Cortex of kidney (tissue), 1 donor: ENCODE measurements around the gene ST6GAL1.
"Not testable (repeated sequence)": the region's sequence is repeated elsewhere in the genome, so short reads cannot be mapped to it uniquely, and the experiment has no call there.

Experiments used
- DNase-seq: peaks from one replicate; lab custom pipeline; 2025; lab: John Stamatoyannopoulos, UW

Gene ST6GAL1

DNA sequence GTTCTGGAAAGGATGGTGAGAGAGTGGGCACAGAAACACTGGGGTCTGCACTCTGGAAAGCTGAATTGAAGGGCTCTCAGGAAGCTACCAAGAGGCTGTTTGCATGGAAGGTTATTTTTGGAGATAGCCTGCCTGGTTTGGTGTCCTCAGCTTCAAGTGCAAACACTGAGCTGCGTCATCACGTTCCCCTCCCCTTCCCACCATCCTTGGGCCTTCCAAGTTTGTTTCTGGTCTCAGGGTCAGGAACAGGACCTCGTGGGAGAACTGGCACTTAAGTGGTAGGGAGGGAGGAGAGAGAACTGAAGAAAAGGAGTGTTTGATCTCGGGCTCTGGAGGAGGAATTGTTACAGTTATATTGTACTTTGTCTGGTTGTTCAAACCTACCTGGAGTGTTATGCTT lies 10.6 kb downstream of the ST6GAL1 start:
- no peak for DNase-seq

DNA sequence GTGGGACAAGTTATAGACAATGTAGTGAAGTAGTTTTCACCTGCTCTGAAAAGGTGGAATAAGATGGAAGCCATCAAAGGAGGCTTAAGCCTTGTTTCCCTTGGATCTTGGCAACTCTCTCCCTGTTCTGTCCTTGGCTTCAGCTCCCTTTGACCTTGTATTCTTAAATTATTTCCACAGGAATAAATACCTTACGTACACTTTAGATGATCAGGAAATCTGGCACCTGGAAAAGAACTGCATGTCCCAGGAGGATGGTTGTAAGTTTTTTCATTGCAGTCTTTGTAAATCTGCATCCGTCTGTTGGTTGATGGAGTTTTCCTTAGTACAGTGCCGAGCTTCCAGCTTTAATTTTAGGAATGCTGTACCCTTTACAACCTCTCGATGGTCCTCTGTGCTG lies 11.8 kb downstream of the ST6GAL1 start:
- DNase-seq: no peak

DNA sequence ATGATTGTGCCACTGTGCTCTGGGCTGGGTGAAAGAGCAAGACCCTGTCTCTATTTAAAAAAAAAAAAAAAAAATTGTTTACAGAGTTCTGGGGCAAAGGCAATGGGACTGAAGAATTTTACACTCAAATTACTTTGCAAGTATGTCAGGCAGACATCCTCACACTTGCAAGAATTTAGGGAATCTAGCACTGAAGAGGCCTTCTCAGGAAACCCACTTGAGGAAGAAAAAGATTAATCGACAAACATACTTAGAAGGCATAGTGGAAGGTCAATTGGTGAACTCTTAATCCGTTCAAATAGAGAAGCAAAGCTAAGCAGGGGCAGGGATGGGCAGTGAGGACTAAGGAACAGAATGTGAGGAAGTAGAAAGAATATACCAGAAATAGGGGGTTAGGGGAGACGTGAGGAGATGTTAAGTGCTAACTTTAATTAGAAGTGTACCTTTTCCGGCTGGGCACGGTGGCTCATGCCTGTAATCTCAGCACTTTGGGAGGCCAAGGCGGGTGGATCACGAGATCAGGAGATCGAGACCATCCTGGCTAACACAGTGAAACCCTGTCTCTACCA lies 15.0 kb downstream of the ST6GAL1 start:
- DNase-seq: no peak

DNA sequence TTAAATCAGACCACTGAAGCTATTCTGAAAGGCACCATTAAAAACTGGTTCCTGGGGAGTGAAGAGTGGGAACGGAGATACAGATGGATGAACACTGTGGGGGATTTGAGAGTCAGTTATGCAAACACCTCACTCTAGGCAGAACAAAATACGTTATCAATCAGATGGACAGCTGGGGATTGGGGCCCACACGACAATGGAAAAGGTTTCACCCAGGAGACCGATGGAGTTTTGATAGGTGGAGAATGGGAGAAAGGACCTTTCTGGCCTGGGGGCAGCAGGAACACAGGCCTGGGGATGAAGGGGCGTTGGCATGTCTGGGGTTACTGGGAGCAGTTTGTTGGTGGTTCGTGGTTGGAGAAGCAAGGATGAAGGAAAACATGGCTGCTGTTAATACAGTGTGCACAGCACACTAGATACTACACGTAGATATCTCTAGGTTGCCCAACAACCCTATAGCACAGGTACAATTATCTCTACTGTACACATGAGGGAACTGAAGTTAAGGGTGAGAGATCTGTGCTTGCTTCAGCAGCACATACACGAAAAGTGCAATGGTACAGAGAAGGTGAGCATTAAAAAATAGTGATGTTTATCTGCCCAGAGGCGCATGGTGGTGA lies 16.5 kb downstream of the ST6GAL1 start:
- no peak for DNase-seq

DNA sequence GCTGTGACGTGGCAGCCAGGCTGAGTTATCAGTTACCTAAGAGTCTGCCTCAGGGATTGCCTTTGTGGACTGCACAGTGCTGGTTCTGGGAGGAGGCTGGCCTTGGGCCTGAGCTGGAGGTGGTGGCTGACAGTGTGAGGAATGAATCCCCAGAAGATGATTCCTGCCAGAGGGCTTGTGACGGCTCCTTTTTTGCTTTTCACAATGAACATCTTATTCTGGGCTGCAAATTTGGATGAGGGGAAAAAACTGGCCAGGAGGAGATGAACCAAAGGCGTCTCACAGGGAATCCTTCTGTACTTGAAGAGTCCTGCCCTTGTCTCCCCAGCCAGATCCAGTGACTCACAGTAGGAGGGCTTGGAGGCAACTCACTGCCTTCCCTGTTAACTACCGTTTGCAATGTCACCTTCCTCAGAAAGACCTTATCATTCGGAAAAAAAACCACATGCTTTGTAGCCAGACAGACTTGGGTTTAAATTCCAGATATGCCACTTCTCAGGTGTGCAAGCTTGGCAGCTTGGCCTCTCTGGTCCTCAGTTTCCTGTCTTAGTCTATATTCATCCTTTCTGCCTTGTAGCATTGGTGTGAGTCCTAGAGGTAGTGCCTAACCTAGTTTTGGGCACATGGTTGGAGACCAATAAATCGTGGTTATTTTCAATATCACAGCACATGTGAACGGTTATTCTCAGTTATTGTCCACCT lies 19.1 kb downstream of the ST6GAL1 start:
- no peak for DNase-seq

DNA sequence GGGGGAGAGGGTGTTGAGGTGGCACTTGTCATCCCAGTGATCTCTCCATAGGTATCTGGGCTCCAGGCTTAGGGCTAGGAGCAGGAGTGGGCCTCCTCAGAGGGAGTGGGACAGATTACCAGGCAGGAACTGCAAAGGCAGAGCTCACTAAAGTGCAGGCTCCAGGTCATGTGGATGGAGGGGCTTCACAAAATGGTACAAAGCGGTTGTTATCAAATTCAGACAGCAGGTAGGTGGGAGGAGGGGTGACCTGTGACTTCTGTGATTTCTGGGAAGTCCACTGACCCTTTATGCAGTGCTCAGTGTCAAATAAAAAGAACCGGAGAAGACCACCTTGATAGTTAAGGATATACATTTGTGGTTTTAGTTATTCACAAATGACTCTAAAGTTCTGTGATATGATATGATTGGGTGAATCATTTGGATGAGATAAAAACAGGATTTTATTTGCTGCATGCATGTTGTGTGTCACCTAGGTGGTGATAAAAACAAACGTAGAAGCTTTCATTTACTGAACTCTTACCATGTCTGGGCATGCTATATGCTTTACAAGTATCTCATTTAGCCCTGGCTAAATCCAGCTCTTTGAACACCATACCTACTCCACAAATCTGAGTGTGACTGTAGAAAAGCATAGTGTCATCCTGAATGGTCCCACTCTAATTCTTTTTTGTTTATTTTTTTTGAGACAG lies 20.2 kb downstream of the ST6GAL1 start:
- DNase-seq: no peak

DNA sequence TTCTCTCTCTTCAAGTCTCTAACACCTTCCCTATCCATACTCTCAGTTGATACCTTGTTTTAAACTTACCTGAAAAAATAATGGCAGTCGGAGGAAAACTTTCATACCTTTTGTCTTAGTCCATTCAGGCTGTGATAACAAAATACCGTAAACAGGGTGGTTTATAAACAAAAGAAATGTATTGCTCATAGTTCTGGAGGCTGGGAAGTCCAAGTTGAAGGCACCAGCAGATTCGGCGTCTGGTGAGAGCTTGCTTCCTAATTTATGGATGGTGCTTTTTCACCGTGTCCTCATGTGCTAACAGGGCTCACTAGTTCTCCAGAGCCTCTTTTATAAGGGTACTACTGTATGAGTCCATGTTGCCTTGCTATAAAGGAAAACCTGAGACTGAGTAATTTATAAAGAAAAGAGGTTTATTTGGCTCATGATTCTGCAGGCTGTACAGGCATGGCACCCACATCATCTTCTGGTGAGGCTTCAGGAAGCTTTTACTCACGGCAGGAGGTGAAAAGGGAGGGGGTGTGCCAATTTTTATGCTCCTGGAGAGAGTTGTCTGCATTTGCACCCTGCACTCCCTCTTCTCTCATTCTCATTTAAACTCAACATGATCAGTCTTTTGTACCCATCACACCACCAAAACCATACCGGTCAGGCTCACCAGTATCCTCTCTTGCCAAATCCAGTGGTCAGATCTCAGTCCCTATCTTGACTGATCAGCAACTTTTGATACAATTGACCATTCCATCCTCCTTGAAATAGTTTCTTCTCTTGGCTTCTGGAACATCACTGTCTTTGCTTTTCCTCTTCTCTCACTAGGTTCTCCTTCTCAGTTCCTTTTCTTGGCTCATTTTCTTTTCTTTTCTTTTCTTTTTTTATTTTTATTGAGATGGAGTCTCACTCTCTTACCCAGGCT lies 21.6 kb downstream of the ST6GAL1 start:
- DNase-seq: no peak

DNA sequence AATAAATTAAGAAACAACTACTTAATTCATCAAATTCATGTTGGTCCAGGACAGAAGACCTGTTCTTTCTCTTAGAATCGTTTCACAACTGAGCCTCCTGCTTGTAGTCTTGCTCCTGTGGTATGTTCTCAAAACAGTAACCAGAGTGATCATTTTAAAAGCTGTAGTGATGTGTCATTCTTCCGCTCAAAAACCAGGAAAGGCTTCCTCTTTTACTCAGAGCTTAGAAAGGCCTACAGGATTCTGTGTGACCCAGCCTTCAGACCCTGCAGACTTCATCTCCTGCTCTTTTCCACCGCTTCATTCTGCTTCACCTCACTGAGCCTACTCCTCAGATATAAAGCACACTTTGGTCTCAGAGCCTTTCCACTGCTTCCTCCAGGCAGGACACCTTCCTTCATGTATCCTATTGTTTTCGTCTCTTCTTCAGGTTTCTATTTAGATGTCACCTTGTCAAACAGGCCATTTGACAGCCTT lies 22.7 kb downstream of the ST6GAL1 start:
- DNase-seq: no peak

DNA sequence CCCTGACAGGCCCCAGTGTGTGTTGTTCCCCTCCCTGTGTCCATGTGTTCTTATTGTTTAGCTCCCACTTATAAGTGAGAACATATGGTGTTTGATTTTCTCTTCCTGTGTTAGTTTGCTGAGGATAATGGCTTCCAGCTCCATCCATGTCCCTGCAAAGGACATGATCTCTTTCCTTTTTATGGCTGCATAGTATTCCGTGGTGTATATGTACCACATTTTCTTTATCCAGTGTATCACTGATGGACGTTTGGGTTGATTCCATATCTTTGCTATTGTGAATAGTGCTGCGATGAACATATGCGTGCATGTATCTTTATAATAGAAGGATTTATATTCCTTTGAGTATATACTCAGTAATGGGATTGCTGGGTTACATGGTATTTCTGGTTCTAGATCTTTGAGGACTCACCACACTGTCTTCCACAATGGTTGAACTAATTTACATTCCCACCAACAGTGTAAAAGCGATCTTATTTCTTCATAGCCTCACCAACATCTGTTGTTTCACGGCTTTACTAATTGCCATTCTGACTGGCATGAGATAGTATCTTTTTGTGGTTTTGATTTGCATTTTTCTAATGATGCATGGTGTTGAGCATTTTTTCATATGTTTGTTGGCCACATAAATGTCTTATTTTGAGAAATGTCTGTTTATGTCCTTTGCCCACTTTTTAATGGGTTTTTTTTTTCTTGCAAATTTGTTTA lies 23.8 kb downstream of the ST6GAL1 start:
- not testable (repeated sequence) for DNase-seq

DNA sequence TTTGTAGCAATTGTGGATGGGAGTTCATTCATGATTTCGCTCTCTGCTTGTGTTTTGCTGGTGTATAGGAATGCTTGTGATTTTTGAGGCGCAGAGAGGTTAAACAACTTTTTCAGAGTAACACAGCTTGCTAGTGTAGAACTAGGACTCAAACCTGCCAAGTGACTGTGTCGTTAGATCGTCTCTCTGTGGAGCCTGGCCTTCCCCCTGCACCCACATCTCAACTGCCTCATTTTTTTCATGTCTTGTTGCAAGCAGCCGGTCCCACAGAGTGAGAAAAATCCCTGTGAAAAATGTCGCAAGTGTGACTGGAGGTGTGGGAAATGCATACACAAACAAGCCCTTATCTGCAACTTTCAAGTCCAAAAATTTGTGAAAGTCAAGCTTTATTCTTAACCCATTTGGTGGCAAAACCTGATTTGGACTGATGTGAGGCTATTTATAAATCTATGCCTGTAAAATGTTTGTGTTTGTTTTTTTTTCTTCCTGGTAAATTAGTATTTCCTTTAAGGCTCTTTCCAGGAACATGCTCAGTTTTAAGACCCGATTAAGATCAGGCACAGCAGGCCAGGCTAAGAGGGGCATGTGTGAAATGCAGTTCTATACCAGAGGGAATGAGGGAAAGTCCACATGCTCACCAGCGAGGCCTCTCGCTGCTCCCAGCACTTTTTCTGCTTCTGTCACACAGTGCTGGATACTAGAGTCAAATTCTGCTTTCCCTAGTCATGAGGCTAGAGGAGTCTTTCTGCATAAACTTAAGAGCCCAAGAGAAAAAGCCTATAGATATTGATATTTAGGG lies 25.8 kb downstream of the ST6GAL1 start:
- DNase-seq: no peak

DNA sequence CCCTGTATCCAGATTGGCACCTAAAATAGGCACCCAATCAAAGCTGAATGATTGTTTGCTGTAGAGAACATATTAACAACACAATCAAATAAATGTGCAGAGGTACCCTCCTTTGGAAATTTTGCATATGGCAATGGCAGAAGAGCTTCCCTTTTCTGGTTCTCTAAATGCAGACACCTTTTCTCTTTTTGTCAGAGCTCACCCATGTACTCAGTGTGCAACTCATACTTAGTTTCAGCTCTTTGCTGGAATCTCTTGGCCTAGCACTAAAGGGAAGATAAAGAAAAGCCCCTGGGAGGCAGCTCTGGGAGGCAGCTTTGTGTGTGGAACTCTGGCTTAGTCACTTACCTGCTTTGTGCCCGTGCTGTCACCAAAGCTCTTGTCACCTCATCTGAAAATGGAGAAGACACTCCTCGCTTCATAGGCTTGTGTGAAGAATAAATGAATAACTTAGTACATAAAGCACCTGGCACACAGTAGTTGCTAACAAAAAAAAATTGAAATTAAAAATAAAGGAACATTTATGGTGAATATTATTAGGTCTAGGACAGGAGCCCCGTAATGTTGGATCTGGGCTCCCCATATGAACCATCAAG lies 28.8 kb downstream of the ST6GAL1 start:
- no peak for DNase-seq

DNA sequence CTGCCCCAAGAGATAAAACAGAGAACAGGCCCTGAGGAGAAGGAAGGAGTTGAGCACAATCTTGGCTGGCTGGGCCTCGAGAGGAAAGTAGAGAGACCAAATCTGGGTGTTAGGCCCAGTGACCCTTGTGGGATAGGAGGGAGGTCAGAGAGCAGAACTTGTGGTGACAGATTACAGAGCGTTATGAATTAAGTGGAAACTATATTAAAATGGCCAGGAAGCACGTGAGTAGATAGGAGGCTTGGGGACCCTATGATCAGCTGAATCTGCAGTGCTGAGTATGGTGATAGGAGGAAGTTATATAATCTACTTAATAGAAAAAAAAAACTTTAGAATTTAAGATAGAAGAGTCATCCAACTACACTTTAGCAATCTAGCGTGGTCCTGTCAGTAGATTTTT lies 30.0 kb downstream of the ST6GAL1 start:
- no peak for DNase-seq

DNA sequence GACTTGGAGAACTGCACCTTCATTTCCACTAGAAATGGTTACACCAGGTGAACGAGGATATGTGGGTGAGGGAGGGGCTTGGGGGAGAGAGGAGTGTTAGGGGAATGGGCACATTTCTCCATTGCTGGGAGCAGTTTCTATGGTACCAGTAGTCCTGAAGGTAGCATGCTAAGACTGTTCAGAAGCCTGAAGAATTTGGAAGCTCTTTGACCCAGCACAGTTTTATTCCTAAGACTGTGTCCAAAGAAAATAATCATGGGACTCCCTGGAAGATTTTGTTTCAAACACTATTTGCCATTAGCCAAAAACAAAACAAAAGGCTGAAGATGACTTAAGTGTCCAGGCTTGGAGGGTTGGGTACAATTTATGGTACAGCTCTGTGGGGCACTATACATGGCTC lies 32.1 kb downstream of the ST6GAL1 start:
- no peak for DNase-seq

DNA sequence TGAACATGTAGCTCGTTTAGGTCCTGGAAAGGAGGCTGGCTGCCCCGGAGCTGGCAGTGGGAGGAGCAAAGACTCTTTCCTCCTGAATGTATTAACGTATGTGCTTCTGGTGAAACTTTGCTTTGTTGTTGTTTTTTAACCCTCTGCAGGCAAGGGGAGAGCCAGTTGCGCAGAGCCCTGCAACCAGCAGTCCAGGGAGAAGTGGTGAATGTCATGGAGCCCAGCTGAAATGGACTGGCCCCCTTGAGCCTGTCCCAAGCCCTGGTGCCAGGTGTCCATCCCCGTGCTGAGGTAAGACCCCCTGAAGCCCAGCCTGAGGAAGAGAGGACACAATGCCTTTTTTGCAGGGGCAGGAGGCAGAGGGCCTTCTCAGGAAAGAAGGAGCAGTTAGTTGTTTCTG lies 33.3 kb downstream of the ST6GAL1 start:
- no peak for DNase-seq

DNA sequence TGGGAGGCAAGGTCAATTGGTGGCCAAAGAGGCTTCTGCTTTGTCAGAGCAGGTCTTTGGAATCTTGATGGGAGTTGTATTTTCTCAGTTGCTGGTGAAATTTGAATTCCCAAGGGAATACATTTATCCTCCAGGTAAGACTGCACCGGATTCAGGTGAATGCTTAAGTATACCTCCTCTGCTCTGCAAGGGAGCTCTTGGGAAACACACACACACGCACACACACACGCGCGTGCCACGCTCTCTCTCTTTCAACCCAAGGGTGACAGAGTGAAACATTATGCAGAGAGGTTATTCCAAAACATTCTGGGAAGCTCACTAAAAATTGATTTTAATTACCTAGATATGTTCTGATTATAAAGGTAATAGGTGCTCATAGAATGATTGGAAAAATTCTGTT lies 33.7 kb downstream of the ST6GAL1 start:
- no peak for DNase-seq

DNA sequence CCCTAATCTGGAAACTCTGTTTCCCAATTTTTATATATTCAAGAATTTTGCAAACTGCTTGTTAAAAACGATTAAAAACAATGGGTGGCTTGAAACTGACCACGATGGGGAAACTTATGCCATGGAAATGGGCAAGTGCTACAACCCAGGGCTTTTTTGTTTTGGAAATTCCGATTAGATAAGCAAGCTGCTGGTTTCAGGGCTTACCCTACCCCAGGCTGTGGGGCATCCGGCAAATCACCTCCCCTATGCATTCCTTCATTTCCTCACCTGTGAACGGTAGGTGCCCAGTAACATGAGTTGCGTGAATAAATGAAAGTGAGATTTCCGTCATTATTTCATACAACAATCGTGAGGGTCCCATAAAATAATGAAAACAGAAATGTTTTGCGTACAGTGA lies 34.3 kb downstream of the ST6GAL1 start:
- no peak for DNase-seq

DNA sequence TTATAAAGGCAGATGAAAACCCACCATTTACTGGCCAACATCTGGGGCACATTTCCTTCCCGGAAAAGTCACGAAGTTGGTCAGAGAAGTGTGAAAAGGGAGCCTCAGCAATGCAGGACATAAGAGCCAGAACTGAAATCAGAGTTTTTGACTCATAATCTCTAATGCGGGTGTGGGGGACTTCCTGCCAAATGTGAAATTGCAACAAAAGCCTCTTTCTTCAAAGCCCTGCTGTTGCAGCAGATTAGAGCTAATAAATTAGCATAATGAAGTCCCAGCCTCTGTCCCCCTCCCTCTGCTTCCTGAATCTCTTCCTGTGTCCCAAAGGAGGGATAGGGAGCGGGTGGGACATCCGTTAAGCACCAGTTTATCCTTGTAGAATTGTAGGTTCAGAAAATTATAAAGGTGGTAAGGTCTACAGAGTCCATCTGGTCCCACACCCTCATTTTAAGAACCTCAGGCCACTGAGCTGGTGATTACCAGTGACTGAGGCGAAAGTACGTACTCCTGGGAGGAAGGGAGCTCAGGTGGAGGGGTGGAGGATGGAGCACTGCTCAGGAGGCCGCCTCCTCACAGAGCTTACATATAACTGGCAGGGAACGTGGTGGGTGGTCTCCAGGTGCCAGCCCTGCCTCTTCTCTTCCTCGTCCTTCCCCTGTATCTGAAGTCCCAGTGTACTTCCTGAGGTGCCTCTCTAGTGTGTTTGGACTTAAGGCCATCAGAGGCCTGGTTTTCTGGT lies 35.0 kb downstream of the ST6GAL1 start:
- DNase-seq: no peak

DNA sequence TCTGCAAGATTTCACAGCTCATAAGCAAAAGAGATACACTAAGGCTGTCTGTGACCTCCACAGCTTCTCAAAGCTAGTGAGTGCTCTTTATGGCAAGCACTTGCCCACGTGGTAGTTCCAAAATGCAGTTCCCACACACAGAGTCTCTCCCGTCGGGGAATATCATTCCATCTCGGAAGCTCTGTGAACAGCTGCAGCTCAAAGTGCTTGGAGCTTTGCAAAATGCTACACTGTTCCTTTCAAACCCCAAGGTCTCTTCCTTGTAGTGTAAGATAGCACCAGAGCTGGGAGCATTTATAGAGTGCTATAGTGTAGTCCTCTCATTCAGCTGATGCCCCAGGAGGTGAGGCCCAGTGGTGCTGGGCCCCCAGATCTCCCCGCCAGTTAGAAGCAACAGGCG lies 36.1 kb downstream of the ST6GAL1 start:
- no peak for DNase-seq

DNA sequence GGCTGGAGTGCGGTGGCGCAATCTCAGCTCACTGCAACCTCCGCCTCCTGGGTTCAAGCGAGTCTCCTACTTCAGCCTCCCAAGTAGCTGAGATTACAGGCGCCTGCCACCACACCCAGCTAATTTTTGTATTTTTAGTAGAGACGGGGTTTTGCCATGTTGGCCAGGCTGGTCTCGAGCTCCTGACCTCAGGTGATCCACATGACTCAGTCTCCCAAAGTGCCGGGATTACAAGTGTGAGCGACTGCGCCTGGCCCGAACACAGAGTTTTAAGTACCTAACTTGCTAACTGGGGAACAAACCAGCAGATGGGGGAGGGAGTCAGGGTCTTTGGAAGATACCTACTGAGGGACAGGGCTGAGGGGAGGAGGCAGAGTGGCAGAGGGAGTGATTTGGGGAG lies 36.9 kb downstream of the ST6GAL1 start:
- not testable (repeated sequence) for DNase-seq
